Activated CD8-positive, alpha-beta memory T cell treated with anti-CD3 and anti-CD28 coated beads, Interleukin-2, amount 50 U/mL, for 1 hour (primary cell): ENCODE results near the gene ARHGAP1.

Source experiments
- DNase-seq: peaks from one replicate; pipeline ENCODE4 v3.0.0-alpha.2; 2020; ENCODE audit errors: extremely low read depth

Gene ARHGAP1

GRCh38 chr11:46694072-46694471 is 6.3 kb downstream of the ARHGAP1 start:
- DNase-seq, result no peak

- DNase-seq, result no peak
Measured at GRCh38 chr11:46693597-46694012, 6.8 kb downstream of the ARHGAP1 start.

GRCh38 chr11:46692450-46692849 is 8.0 kb downstream of the ARHGAP1 start:
- DNase-seq, result no peak

- no peak for DNase-seq
Measured at GRCh38 chr11:46690702-46691101, 9.7 kb downstream of the ARHGAP1 start.

- no peak for DNase-seq
Measured at GRCh38 chr11:46686886-46687795, 13.3 kb downstream of the ARHGAP1 start.

GRCh38 chr11:46684367-46684766 is 16.1 kb downstream of the ARHGAP1 start:
- no peak for DNase-seq

- no peak for DNase-seq
Measured at GRCh38 chr11:46682773-46683752, 17.4 kb downstream of the ARHGAP1 start.

- DNase-seq, result no peak
Measured at GRCh38 chr11:46681814-46682213, 18.6 kb downstream of the ARHGAP1 start.

- DNase-seq, result no peak
Measured at GRCh38 chr11:46680815-46681214, 19.6 kb downstream of the ARHGAP1 start.

- DNase-seq, result no peak
Measured at GRCh38 chr11:46680164-46680760, 20.2 kb downstream of the ARHGAP1 start.

- no peak for DNase-seq
Measured at GRCh38 chr11:46679241-46680163, 20.9 kb downstream of the ARHGAP1 start.

GRCh38 chr11:46678741-46679130 is 21.7 kb downstream of the ARHGAP1 start:
- DNase-seq, result no peak

- DNase-seq, result no peak
Measured at GRCh38 chr11:46677991-46678740, 22.3 kb downstream of the ARHGAP1 start.

- no peak for DNase-seq
Measured at GRCh38 chr11:46677169-46677568, 23.2 kb downstream of the ARHGAP1 start.

GRCh38 chr11:46676436-46677158 is 23.8 kb downstream of the ARHGAP1 start:
- DNase-seq, result no peak

GRCh38 chr11:46675949-46676348 is 24.5 kb downstream of the ARHGAP1 start:
- DNase-seq, result no peak

GRCh38 chr11:46675288-46675851 is 25.0 kb downstream of the ARHGAP1 start:
- no peak for DNase-seq

GRCh38 chr11:46674463-46675287 is 25.7 kb downstream of the ARHGAP1 start:
- no peak for DNase-seq
